Measurements from ENCODE around the gene LIPG.

DNA sequence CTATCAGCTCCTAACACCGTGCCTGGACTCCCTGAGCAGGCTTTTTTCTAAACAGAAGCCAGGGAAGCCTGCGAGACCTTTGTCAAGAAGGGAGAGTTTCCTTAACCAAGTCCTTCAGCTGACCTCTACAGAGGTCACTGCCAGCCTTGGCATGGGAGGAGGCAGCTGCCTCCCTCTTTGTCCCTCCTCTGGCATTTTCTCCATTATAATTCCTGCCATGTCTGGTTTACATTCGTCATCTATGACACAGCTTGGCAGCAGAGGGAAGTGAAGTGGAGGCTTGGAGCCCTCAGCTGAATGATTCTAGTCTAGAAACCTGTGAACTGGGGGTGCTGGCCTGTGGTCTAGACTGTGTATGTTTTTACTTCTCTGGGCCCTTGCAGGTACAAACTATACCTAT, 22.5 kb downstream of the LIPG start:
- TF ChIP-seq CTCF (conservative IDR thresholded peaks at IDR 0.05; ENCODE audit: low read depth, low read length) (no peak), EZH2 (IDR thresholded peaks at IDR 0.05; ENCODE audit: borderline replicate concordance, low read depth, low read length, poor library complexity, severe bottlenecking) (no peak)
